Effector memory CD4-positive, alpha-beta T cell (primary cell): ENCODE data around the gene ARSG.
"Not testable (repeated sequence)": the region's sequence is repeated elsewhere in the genome, so short reads cannot be mapped to it uniquely, and the experiment has no call there.

Experiments used
- DNase-seq, 3 donors: peaks; one replicate each; pipeline ENCODE4 v3.0.0-alpha.2; 2020
- H3K27ac ChIP-seq: 2 replicates; pipeline ENCODE4 v1.7.0; 2013; ENCODE audit warnings: mild to moderate bottlenecking, low read length, moderate library complexity; ENCODE audit not compliant: insufficient read depth, poor library complexity, severe bottlenecking
- H3K27me3 ChIP-seq: replicated peaks from 2 replicates; pipeline ENCODE4 v1.7.0; 2013; ENCODE audit warnings: mild to moderate bottlenecking, low read length; ENCODE audit not compliant: insufficient read depth, control insufficient read depth, poor library complexity, severe bottlenecking
- H3K36me3 ChIP-seq: 2 replicates; pipeline ENCODE4 v1.7.0; 2013; ENCODE audit warnings: mild to moderate bottlenecking, low read length, moderate library complexity; ENCODE audit not compliant: control insufficient read depth, insufficient read depth
- H3K4me1 ChIP-seq: 2 replicates; pipeline ENCODE4 v1.7.0; 2013; ENCODE audit warnings: low read length, mild to moderate bottlenecking; ENCODE audit not compliant: control insufficient read depth, insufficient read depth, poor library complexity, severe bottlenecking
- H3K4me3 ChIP-seq: 2 replicates; pipeline ENCODE4 v1.7.0; 2013; ENCODE audit warnings: low read length, low read depth, mild to moderate bottlenecking; ENCODE audit not compliant: insufficient read depth, poor library complexity, severe bottlenecking
- H3K9me3 ChIP-seq: 2 replicates; pipeline ENCODE4 v1.7.0; 2013; ENCODE audit warnings: mild to moderate bottlenecking, low read length, moderate library complexity; ENCODE audit not compliant: control insufficient read depth

Gene ARSG

GRCh38 chr17:68346448-68346847 is 55.2 kb downstream of the ARSG start:
- H3K4me3 ChIP-seq: peak overlapping the region; percentile 31
- H3K4me1 ChIP-seq: peaks cover 63% of the 10 kb centered on the region
- H3K9me3 ChIP-seq: no peaks in the 10 kb centered on the region
- H3K27ac ChIP-seq: peak overlapping the region; percentile 69
- H3K27me3 ChIP-seq: no peaks in the 10 kb centered on the region
- no peaks in the 10 kb centered on the region for H3K36me3 ChIP-seq
- DNase-seq: peak; percentile 28 to 40 (median 36)

- DNase-seq: no peak
- peaks cover 73% of the 10 kb centered on the region for H3K4me1 ChIP-seq
- H3K9me3 ChIP-seq: no peaks in the 10 kb centered on the region
- no peak overlapping the region for H3K4me3 ChIP-seq
- no peaks in the 10 kb centered on the region for H3K27me3 ChIP-seq
- peak overlapping the region; percentile 69 for H3K27ac ChIP-seq
- no peaks in the 10 kb centered on the region for H3K36me3 ChIP-seq
Measured at GRCh38 chr17:68347380-68347779, 56.1 kb downstream of the ARSG start.

- no peaks in the 10 kb centered on the region for H3K36me3 ChIP-seq
- no peaks in the 10 kb centered on the region for H3K9me3 ChIP-seq
- no peak overlapping the region for H3K4me3 ChIP-seq
- DNase-seq: no peak
- no peaks in the 10 kb centered on the region for H3K27me3 ChIP-seq
- no peak overlapping the region for H3K27ac ChIP-seq
- H3K4me1 ChIP-seq: peaks cover 75% of the 10 kb centered on the region
Measured at GRCh38 chr17:68349157-68349556, 57.9 kb downstream of the ARSG start.

DNA sequence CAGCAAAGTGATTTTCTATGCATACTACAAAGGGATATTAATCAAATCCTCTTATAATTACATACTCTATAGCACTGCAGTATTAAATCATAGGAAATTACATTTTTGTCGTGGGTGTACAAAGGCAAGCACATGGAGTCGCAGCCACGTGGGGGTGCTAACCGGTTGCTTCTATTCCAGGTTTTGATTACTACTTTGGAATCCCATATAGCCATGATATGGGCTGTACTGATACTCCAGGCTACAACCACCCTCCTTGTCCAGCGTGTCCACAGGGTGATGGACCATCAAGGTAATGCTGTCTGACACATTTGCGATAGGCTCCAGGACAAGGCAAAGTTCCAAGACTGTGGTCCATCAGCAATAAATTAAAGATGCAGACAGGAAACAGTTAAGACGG is 60.1 kb downstream of the ARSG start:
- H3K4me1 ChIP-seq: peaks cover 72% of the 10 kb centered on the region

GRCh38 chr17:68352041-68352440 is 60.7 kb downstream of the ARSG start:
- Histone ChIP-seq H3K27me3 (no peaks in the 10 kb centered on the region), H3K36me3 (no peaks in the 10 kb centered on the region), H3K27ac (no peak overlapping the region), H3K4me3 (no peak overlapping the region), H3K4me1 (peaks cover 71% of the 10 kb centered on the region), H3K9me3 (no peaks in the 10 kb centered on the region)
- DNase-seq: no peak

More for the DNA sequence above, 60.1 kb downstream of the ARSG start:
- Histone ChIP-seq H3K27me3 (no peaks in the 10 kb centered on the region), H3K27ac (no peak overlapping the region), H3K36me3 (no peaks in the 10 kb centered on the region), H3K9me3 (no peaks in the 10 kb centered on the region), H3K4me3 (no peak overlapping the region)
- no peak for DNase-seq

DNA sequence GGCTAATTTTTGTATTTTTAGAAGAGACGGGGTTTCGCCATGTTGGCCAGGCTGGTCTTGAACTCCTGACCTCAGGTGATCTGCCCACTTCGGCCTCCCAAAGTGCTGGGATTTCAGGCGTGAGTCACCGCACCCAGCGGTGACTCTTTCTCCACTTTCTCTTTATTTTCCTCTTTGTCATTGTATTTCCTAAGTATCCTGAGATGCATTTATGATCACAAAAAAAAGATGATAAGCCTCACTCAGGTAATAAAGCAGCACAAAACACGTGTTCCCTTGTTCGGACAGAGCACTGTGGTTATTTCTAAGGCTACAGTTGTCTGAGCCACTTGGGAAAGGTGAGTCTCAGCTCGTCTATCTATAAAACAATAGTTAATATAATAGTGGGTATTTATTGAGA is 61.4 kb downstream of the ARSG start:
- not testable (repeated sequence) for H3K4me3 ChIP-seq, H3K36me3 ChIP-seq, H3K27me3 ChIP-seq, DNase-seq, H3K9me3 ChIP-seq, H3K27ac ChIP-seq
- H3K4me1 ChIP-seq: peaks cover 71% of the 10 kb centered on the region

DNA sequence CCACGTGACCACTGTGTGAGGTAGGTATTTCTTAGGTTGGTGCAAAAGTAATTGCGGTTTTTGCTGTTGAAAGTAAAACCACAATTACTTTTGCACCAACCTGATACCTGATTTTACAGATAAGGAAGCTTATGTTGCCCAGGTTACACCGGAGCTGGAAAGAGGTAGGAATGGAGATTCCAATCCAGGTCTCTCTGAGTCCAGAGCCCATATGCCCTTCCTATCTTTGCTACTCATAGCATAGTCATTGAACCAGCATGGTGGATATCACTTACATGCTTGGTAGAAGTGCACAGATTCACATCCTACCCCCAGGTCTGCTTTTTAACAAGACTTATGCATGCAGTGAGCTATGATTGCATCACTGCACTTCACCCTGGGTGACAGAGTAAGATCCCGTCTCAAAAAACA is 61.8 kb downstream of the ARSG start:
- Histone ChIP-seq H3K27me3 (no peaks in the 10 kb centered on the region), H3K9me3 (no peaks in the 10 kb centered on the region), H3K27ac (no peak overlapping the region), H3K36me3 (no peaks in the 10 kb centered on the region), H3K4me3 (no peak overlapping the region), H3K4me1 (peaks cover 69% of the 10 kb centered on the region)
- no peak for DNase-seq

DNA sequence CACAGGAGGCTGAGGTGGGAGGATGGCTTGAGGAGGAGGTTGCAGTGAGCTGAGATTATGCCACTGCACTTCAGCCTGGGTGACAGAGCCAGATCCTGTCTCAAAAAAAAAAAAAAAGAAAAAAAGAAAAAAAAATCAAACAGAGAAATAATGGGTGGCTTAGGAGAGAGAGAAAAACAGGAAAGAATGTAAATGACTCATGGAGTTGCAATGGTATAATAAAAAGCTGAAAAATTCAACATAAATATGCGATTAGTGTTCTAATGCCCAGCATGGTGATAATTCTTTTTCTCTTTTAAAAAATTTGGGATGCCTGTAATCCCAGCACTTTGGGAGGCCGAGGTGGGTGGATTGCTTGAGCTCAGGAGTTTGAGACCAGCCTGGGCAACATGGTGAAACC is 63.0 kb downstream of the ARSG start:
- not testable (repeated sequence) for H3K27ac ChIP-seq, H3K9me3 ChIP-seq, H3K27me3 ChIP-seq, H3K4me3 ChIP-seq, DNase-seq, H3K36me3 ChIP-seq
- H3K4me1 ChIP-seq: peaks cover 57% of the 10 kb centered on the region

- H3K4me1 ChIP-seq: peaks cover 56% of the 10 kb centered on the region
- not testable (repeated sequence) for H3K36me3 ChIP-seq, H3K27me3 ChIP-seq, H3K9me3 ChIP-seq, DNase-seq, H3K4me3 ChIP-seq, H3K27ac ChIP-seq
Measured at GRCh38 chr17:68355108-68355507, 63.8 kb downstream of the ARSG start.

GRCh38 chr17:68356520-68356919 is 65.2 kb downstream of the ARSG start:
- no peaks in the 10 kb centered on the region for H3K27me3 ChIP-seq
- H3K4me1 ChIP-seq: peaks cover 51% of the 10 kb centered on the region
- DNase-seq: peak; percentile 33 to 59 (median 52)
- no peaks in the 10 kb centered on the region for H3K36me3 ChIP-seq
- H3K27ac ChIP-seq: no peak overlapping the region
- no peaks in the 10 kb centered on the region for H3K9me3 ChIP-seq
- H3K4me3 ChIP-seq: no peak overlapping the region
